ENCODE data around the gene SESN1.
"Not testable (repeated sequence)": the region's sequence is repeated elsewhere in the genome, so short reads cannot be mapped to it uniquely, and the experiment has no call there.

SESN1 gene

DNA sequence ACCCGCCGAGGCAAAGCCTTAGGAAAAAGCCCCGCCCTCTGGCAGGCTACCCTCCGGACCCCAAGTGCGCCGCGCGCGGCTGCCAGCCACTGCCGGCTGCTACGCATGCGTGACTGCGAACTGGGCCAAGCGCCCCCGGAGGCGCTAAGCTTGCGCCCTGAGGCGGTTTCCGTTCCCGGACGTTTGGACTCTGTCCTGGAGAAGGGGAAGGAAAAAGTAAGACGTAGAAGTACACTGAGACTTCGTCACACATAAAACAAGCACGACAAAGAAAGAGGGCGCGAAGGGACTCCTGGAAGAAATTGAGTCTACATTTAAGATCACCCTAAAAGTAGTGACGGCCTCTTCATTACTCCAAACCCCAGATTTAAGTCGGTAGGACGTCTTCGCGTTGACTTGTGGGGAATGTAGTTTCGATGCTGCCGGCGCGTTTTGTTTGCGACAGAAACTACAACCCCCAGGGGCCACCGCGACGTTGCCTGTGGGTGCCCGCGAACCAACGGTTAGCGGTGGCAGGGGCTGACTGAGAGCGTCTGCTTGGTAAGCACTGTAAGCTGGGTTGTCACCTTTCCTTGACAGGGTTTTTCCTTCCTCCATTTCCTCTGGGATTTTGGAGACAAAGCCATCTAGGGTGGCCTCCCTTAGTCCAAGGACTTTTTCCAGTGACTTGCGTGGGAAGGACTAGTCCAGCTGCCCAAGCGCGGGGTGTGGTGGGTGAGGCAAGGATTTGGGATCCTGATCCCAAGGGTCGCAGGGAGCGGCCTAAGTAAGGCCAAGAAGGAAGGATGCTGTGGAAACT is 589 bp upstream of the SESN1 start, which contains the start of gene CEP57L1:
TSS of gene CEP57L1 (plus strand) at position 472 of the 799 bp plus-strand sequence. CDS start 49,715 bp downstream, outside the sequence.
- peak; percentile 88 for DNase-seq (ENCODE audit: low read depth, low spot score)

DNA sequence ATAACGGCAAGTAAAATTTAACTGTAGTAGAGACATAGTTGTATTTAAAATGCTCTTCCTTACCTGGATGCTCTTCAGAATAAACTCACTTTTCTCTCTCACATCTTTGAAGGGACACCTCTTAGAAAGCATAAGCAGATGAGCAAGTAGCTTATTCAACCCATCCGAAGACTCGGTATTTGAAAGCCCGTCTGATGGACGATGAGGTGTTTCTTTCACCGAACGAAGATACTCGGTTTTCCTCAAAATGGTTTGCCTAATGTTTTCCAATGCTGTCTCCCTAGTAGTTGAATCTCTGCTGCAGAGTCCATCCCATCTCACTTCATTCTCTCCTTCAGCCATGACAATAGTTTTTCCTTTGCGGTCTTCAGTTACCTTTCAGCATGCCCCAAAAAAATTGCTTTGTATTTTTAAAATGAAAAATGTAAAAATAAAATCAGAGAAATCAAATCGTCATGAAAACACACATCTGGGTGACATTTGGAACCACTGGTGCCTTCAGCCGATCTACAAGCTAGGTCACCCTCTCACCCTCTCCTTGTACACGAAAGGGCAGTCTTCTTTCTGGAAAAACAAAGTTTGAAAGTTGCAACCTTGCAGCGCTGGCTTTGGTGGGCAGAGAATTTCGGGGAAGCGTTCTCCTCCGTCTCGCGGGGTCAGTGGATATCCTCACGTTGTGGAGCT is 772 bp downstream of the SESN1 start:
- no peak for DNase-seq (ENCODE audit: low read depth, low spot score)

DNA sequence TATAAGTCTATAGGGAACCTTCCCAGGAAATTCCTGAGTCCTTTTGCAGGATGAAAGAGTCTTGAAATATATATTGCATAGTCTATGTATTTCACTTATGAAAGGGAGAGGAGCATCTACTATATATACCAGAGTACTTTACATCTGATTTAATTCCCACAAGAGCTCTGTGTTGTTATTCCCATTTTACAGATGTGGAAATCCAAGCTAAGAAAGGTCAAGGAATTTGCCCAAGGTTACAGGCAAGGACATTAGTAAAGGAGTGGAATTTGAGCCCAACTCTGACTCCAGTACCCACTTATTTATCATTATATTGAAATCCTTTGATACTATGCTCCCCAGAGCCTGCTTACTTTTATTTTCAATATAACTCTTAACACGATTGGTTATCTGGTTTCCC is 2.6 kb downstream of the SESN1 start:
- no peak for DNase-seq (ENCODE audit: low read depth, low spot score)

DNA sequence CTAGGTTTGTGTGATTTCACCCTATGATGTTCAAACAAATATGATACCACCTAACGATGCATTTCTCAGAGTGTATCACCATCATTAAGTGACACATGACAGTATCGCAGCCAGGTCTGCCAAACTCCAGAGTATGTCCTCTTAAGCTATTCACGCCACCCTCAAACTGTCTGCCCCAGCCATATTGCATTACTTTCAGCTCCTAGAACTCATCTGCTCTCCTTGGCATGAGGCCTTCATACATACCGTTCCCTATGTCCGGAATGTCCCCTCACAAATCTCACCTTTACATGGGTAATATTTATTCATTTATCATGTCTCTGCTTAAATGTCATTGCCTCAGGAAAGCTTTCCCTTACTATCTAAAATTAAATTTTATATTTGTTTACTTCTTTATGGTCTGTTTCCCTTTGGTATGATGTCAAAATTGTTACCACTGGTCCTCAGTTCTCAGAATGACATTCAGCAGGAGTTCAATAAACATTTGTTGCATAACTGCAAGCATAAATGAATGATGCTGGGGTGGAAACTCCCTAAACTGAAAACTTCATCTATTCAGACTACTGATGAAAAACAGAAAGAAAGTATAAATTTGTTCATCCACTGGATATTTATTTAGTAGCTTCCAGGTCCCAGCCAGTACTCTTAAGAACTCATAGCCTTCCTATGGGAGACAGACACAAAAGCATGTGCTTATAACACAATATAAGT is 3.2 kb downstream of the SESN1 start:
- no peak for DNase-seq (ENCODE audit: low read depth, low spot score)

DNA sequence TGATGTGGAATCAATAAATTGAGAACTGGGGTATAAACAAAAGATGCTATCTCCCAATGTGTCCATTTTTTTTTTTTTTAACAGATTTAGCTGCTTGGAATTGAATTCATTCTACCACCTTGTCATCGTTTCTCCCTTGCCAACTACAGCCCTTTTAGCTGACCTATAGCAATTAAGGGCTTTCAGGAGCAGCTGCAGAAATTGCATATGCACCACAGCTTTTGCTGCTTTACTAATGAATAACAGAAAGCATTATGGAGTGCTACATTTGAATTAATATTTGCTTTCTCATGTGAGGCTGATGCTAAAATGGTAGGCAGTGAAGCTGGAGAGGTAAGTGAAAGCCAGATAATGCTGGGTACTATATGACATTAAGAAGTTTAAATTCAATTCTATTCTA is 5.7 kb downstream of the SESN1 start:
- no peak for DNase-seq (ENCODE audit: low read depth, low spot score)

DNA sequence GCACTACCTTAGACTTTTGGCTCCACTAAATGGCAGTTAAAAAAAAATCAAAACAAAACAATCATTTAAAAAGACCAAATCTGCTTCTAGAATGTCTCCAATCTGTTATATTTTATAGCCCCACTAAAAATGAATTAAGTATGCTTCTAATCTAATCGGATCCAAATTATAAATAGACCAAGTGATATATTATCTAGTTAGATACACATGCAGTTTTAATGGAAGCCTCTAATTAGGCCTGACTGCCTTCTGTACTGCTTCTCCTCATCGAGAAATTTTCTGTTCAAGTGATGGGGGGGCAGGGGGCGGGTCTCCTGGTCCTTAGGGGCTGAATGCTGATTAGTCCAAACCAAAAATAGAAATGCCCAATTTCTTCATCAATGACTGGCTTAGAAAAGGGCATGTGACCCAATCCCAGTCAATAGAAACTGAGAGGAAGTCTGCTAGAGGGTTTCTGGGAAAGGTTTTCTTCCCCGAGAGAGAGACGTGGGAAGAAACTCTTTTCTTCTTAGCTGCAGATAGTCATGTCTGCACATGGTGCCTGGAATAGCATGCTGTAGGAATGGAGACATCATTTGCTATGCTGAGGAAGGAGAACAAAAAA is 6.9 kb downstream of the SESN1 start:
- no peak for DNase-seq (ENCODE audit: low read depth, low spot score)

DNA sequence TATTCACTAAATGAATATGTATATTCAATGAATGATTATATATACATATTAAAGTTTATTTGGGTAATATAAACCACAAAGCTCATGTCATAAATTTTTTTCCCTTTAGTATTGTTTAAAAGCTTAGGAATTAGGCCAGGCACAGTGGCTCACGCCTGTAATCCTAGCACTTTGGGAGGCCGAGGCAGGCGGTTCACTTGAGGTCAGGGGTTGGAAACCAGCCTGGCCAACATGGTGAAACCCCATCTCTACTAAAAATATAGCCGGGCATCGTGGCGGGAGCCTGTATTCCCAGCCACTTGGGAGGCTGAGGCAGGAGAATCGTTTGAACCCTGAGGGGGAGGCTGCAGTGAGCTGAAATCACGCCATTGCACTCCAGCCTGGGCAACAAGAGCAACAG is 10.5 kb downstream of the SESN1 start:
- DNase-seq (ENCODE audit: low read depth, low spot score), result not testable (repeated sequence)

DNA sequence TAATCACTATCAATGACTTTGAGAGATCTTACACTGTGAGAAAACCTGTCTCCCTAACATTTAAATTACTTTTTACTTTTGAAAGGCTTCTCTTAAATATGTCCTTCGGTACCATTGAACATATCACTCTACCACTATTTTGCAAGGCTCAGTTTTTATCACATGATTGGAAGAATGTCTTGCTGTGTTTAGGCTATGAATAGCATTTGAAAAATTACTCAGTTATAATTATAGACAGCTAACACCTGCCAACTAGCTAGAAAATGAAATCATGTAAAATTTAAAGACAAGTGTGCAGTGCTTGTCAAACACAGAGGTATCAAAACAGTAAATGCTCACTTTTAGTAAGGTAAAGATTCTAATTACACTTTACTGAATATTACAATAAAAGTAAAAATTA is 11.0 kb downstream of the SESN1 start:
- no peak for DNase-seq (ENCODE audit: low read depth, low spot score)

DNA sequence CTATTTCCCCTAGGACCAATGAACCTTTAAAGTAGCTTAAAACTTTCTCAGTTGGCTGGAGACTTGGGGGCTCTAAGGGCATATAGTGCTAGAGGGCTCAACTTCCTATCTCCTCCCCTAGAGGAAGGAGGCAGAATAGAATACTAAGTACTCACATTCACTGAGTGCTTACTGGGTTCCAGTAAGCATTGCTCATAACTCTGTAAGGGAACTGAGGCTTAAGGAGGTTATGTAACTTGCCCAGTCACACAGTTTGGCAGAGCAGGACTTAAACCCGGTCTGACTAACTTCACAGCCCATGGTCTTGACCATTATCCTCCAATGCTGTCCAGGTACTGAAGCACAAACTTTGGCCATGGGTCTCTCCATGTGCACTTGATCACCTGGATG is 12.5 kb downstream of the SESN1 start:
- DNase-seq (ENCODE audit: low read depth, low spot score), result no peak

DNA sequence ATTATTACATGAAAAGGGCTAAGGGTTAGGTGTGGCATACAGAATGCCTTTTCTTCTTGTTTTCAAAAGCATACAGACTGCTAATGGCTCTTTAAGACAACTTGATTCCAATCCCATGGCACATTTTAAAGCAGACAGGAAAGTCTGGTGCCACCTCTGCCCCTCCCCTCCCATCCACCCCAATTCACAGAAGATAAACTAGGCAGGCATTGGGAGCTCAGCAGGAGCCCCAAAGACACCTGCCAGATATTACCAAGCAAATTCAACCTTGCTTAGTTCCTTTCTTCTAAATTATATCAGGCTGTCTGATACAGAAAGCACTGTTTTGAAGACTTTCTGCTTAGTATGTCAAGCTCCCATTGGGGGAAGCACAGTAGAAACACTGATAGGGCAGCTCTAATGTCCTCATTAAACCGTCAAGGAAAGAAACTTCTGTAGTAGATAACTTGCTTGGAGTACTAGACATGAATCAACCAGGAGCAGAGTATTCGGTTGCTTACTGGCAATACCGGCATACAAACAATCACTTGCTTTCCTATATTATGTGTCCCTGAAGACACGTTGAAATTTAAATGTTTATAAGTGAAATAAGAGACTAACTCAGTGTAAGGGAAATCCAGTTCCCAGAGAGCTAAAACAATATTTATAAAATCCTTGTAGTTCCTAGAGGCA is 13.0 kb downstream of the SESN1 start:
- no peak for DNase-seq (ENCODE audit: low read depth, low spot score)

DNA sequence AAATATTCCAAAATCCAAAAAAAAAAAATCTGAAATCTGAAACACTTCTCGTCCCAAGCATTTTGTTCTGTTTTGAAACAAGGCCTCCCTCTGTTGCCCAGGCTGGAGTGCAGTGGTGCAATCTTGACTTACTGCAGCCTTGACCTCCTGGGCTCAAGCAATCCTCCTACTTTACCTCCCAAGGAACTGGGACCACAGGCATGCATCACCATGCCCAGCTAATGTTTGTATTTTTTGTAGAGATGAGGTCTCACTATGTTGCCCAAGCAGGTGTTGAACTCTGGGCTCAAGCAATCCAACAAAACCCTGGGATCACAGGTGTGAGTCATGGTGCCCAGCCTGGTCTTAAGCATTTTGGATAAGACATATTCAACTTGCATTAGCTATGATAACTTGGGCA is 13.6 kb downstream of the SESN1 start:
- no peak for DNase-seq (ENCODE audit: low read depth, low spot score)

DNA sequence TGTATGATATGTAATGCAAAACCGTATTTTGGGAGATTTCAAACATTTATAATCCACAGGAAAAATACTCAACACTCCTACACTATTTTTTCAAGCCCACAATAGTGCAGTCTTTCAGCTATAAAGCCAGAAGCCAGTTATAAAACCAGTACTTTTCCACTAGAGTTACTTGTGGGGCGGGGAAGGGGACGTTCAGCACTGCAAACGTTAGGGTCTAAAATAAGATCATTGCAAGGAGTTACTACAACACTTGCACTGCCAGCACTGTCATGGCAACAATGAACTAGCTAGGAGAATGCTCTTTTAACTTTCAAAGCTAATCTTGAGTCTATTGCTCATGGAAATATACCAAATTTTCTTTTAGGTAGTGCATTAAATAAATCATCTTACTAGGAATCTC is 14.7 kb downstream of the SESN1 start:
- no peak for DNase-seq (ENCODE audit: low read depth, low spot score)

DNA sequence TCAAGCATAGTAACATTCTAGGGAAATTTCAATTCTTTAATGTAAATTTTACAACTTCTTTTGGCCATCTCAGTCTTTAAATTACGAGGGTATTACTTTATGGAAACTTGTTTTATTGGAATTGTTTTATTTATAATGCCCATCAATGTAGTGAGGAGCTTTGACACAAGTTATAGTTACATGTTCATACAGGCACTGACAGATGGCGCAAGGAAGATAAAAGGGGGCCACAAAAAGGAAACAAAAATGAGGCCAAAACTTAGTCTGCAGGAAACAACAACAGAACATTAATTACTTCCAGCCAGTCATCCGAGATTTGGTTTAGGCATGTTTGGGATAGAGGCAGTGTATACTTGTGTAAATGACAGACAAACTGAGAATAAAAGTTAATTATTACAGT is 18.3 kb downstream of the SESN1 start:
- DNase-seq (ENCODE audit: low read depth, low spot score), result no peak

DNA sequence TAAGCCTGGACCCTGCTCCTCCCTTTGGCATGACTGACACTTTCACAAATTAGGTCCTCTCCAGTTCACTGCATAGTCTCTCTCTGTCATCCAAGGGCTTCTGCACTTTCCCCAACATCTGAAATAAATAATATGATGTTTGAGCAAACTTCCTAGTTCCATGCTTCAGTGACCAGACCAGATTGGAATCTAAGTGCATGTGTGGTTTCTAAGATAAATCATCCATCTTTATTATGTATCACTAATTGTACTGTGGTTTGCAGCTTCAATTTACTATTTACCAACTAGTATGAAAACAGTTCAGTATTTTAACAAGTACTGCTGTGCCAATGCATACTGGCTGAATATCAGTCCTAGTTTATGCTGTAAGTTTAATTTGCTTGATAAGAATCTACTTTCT is 18.7 kb downstream of the SESN1 start:
- no peak for DNase-seq (ENCODE audit: low read depth, low spot score)

DNA sequence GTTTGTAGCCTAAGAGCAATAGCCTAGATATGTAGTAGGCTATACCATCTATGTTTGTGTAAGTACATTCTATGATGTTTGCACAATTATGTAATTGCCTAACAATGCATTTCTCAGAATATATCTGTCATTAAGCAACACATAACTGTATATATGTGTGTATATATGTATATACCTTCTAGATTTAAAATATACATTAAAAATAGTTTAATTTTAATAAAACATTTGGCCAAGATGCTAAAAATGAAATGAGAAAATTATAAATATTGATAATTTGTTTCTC is 20.6 kb downstream of the SESN1 start:
- no peak for DNase-seq (ENCODE audit: low read depth, low spot score)

DNA sequence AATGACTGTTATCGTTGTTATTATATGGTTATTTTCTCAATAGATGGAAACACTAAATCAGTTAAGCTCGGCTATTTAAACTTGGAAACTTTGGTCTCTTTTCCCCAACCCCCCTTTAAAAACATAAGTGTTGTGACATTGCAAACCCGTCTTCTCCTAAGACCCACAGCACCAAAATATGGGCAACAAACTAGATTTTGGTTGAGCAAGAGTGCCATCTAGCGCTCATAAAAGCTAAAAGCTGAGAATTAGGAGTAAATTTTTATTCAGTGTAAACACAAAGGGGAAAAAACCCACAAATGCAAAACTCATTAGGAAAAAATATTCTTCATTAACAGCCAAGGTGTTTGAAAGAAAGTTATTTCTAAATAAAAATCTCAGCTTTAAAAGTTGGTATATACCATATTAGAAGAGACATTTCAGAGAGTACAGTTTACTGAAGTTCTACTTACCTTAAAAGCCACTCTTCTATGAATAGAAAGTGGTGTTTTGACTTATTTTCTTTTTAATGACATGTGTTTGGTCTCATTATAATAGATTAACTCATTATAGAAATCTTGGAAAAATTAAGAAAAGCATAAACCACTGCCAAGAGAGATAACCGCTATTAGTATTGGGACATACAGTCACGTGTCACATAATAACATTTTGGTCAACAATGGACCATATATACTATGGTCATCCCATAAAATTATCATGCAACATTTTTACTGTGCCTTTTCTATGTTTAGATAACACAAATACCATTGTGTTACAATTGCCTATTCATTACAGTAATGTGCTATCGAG is 21.1 kb downstream of the SESN1 start:
- DNase-seq (ENCODE audit: low read depth, low spot score), result peak; percentile 33

DNA sequence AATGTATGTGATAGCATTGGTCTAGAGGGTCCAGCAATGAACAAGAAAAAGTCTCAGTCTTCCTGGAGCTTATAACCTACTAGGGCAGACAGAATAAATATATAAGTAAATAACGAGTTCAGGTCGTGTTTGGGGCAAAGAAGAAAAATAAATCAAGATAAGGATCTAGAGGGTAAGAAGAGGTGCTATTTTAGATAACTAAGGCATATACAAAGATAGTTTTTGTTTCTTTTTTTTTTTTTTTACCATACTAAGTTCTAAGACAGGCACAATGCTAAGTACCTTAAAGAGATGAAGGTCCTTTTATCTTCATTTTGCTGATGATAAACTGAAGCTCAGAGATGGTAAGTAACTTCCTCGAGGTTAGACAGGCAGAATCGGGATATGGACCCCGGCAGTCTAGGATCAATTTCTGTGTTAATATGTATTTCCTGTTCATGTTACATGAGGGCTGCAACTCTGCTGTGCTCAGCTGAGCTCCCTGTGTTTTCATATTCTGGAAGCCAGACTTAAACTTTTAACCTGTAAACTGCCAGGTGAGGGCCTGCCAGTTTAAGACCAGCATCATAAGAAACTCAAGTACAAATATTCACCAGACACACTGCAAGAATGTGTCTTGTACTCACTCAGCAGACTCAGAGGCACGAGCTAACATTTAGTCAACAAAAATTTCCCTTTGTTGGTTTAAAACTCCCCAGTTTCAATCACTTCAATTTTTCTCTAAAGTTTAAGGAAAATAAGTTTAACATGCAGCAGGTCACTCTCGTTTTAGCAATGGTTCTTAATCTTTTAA is 23.3 kb downstream of the SESN1 start:
- no peak for DNase-seq (ENCODE audit: low read depth, low spot score)

DNA sequence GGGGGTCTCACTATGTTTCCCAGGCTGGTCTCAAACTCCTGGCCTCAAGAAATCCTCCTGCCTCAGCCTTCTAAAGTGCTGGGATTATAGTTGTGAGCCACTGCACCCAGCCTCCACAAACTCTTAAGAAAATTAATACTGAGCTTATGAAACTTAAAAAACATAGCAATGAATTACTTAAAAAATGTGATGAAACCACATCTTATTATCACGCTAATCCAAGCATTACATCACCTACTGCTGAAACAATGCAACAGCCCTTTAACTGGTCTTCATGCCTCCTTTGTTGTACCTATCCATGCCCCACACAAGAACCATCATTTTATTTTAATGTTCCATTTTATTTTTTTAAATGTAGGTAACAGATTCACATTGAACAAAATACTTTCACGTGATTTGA is 24.9 kb downstream of the SESN1 start:
- DNase-seq (ENCODE audit: low read depth, low spot score), result no peak

DNA sequence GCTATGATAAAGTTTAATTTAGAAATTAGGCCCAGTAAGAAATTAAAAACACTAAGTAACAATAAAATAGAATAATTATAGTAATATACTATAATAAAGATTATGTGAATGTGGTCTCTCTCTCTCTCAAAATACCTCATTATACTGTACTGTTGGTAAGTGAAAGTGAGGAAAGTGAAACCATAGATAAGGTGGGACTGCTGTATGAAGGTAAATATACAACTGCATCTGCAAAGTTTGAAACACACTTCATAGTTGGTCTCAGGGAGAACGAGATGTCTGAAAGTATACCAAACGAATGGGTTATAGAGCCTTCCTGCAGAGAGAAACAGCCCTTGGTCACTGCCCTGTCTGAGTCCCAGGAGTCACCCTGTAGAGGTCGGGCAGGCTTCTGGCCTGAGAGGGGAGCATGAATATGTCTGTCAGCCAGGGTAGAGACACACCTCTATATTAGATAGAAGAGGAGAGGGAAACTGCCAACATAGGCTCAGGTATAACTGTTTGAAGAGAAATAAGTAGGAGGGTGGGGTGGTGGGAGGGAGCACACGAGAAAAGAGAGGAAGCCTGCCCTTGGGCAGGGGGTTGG is 31.8 kb downstream of the SESN1 start:
- DNase-seq (ENCODE audit: low read depth, low spot score), result no peak

DNA sequence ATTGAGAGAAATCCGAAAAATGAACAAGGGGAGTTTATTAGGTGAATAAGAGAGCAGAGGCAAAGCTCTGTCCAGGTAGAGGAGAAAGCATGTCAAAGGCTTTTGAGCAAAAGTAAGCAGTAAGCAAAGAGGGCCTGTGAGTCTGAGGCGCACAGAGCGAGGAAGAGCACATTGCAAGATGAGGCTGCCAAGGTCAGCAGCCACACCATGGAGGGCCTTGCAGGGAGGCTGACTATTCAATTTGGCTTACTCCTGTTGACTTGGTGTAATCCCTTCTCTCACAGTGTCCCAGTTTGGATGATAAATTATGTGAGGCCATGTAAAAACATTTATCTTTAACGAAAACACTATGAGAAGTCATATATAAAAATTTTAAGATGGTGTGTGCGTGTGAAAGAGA is 32.4 kb downstream of the SESN1 start:
- no peak for DNase-seq (ENCODE audit: low read depth, low spot score)
